Endothelial cell of umbilical vein (primary cell): Measurements from ENCODE around the gene ECI1. TPM values are rescaled to one million over a fixed set of nuclear protein-coding genes. Genes with fewer than 3 reads are reported as not detected.

Experiments
- BruUV-seq: library from RNA; stranded (reverse); fragments of 400-500 nt; replicated peaks from 2 replicates; lab custom pipeline; 2021; lab: Mats Ljungman, UMichigan
- CTCF ChIA-PET: fragments of 300-600, 350-600 bp; sonication (Branson Sonifier 250); formaldehyde crosslinking; loops from one replicate; lab custom pipeline; 2021; ENCODE audit warnings: antibody characterized with exemption, inconsistent platforms; lab: Charles Lee
- POLR2A ChIA-PET: fragments of 300-600, 350-600 bp; sonication (Branson Sonifier 250); formaldehyde crosslinking; loops from one replicate; lab custom pipeline; 2021; ENCODE audit warnings: antibody characterized with exemption, inconsistent platforms; lab: Charles Lee
- DNase-seq: peaks from one replicate; pipeline ENCODE4 v3.0.0-alpha.2; 2011; ENCODE audit warnings: low read depth, low spot score
- FAIRE-seq: peaks from 2 replicates; lab custom pipeline; 2011; peaks lifted over from hg19 to GRCh38; lab: Jason Lieb, UNC
- H2AFZ ChIP-seq: 2 replicates; pipeline ENCODE4 v1.6.0; 2012; ENCODE audit warnings: low read depth, low read length, control low read depth, inconsistent platforms
- H3K27ac ChIP-seq: 2 replicates; pipeline ENCODE4 v1.5.1; 2011; ENCODE audit warnings: low read depth, mild to moderate bottlenecking, control low read depth, low read length, moderate library complexity; ENCODE audit not compliant: insufficient read depth
- H3K27me3 ChIP-seq, 2 experiments: 2 replicates each; pipeline versions ENCODE4 v1.6.0 to v1.6.1; 2011; ENCODE audit warnings: low read length in 2 of 2, mixed read lengths in 1 of 2; ENCODE audit not compliant: control insufficient read depth in 2 of 2, insufficient read depth in 2 of 2
- H3K36me3 ChIP-seq, 2 experiments: 2 replicates in 1 of 2; 3 replicates in 1 of 2; pipeline ENCODE4 v1.5.1; 2011; ENCODE audit warnings: low read length in 2 of 2, mild to moderate bottlenecking in 1 of 2, moderate library complexity in 1 of 2; ENCODE audit not compliant: control insufficient read depth in 2 of 2, insufficient read depth in 2 of 2; ENCODE audit errors: extremely low read depth in 1 of 2
- H3K4me1 ChIP-seq: 3 replicates; pipeline ENCODE4 v1.5.1; 2011; ENCODE audit warnings: mild to moderate bottlenecking, low read length; ENCODE audit not compliant: control insufficient read depth, insufficient read depth; ENCODE audit errors: extremely low read depth
- H3K4me2 ChIP-seq: 2 replicates; pipeline ENCODE4 v1.6.1; 2011; ENCODE audit warnings: low read length, control low read depth, mixed read lengths; ENCODE audit not compliant: insufficient read depth
- H3K4me3 ChIP-seq, 3 experiments: fragments of 200-600 bp in 1 of 3; sonication (generic), shearing (Covaris generic) in 1 of 3; replicated peaks in 1 of 3; 2 replicates each; pipeline ENCODE4 v1.5.1; 2011 to 2016; ENCODE audit warnings: control low read depth in 3 of 3, low read length in 3 of 3, mild to moderate bottlenecking in 2 of 3, inconsistent platforms in 1 of 3, low read depth in 1 of 3, moderate library complexity in 1 of 3; ENCODE audit not compliant: insufficient read depth in 1 of 3
- H3K79me2 ChIP-seq: 2 replicates; pipeline ENCODE4 v1.6.0; 2012; ENCODE audit warnings: low read length, inconsistent platforms; ENCODE audit not compliant: control insufficient read depth, insufficient read depth
- H3K9ac ChIP-seq: replicated peaks from 2 replicates; pipeline ENCODE3; 2011; ENCODE audit warnings: low read length, control low read depth; ENCODE audit not compliant: insufficient read depth; ENCODE audit errors: extremely low read depth
- H3K9me1 ChIP-seq: replicated peaks from 3 replicates; pipeline ENCODE4 v1.6.0; 2011; ENCODE audit warnings: mild to moderate bottlenecking, low read length; ENCODE audit not compliant: control insufficient read depth, insufficient read depth; ENCODE audit errors: extremely low read depth
- H3K9me3 ChIP-seq: replicated peaks from 2 replicates; pipeline ENCODE4 v1.5.1; 2012; ENCODE audit warnings: low read length, inconsistent platforms; ENCODE audit not compliant: control insufficient read depth, insufficient read depth
- H4K20me1 ChIP-seq: replicated peaks from 2 replicates; pipeline ENCODE3; 2011; ENCODE audit warnings: mild to moderate bottlenecking, low read length; ENCODE audit not compliant: control insufficient read depth, insufficient read depth; ENCODE audit errors: extremely low read depth
- EZH2 ChIP-seq: IDR thresholded peaks from 2 replicates; pipeline ENCODE4 v1.6.1; 2012; ENCODE audit warnings: borderline replicate concordance, low read depth, mild to moderate bottlenecking, moderate library complexity, low read length, inconsistent platforms; ENCODE audit not compliant: severe bottlenecking
- FOS ChIP-seq: IDR thresholded peaks from 2 replicates; pipeline ENCODE4 v1.6.1; 2011; ENCODE audit warnings: mild to moderate bottlenecking, low read length, moderate library complexity, borderline replicate concordance; ENCODE audit not compliant: insufficient read depth
- GATA2 ChIP-seq: IDR thresholded peaks from 2 replicates; pipeline ENCODE4 v1.7.0; 2011; ENCODE audit warnings: low read depth, mild to moderate bottlenecking, moderate library complexity, mixed read lengths, low read length; ENCODE audit not compliant: insufficient read length, insufficient read depth
- JUN ChIP-seq: IDR thresholded peaks from 2 replicates; pipeline ENCODE4 v1.6.1; 2011; ENCODE audit warnings: borderline replicate concordance, low read depth; ENCODE audit not compliant: insufficient read length, insufficient read depth
- MYC ChIP-seq: IDR thresholded peaks from one replicate; pipeline ENCODE4 v1.6.1; 2011; ENCODE audit warnings: mild to moderate bottlenecking, low read depth, low read length
- POLR2A ChIP-seq: IDR thresholded peaks from 2 replicates; pipeline ENCODE4 v1.6.1; 2012; ENCODE audit warnings: low read depth, mild to moderate bottlenecking, control low read depth, low read length
- POLR2AphosphoS5 ChIP-seq: IDR thresholded peaks from 2 replicates; pipeline ENCODE4 v1.6.1; 2012; ENCODE audit warnings: low read depth, mild to moderate bottlenecking, control low read depth, low read length, moderate library complexity; ENCODE audit not compliant: insufficient read depth
- dilution Hi-C: fragments of 300-500 bp; cut with MboI; formaldehyde crosslinking; loops from one replicate; pipeline ENCODE4 v1.15.0; 2019; ENCODE audit warnings: low sequenced_read_pairs; ENCODE audit not compliant: extremely low pct_ligation_motif_present
- intact Hi-C: fragments of 100-400 bp; cut with micrococcal nuclease; formaldehyde crosslinking; loops from one replicate; pipeline ENCODE4 v1.10.0; 2022
- polyA plus RNA-seq, 4 experiments: library from polyadenylated mRNA; depleted of rRNA in 3 of 4; stranded (reverse) in 3 of 4; unstranded in 1 of 4; fragments of >200 nt; gene quantifications; 2 replicates each; pipeline versions ENCODE4 v1.2.1 to v1.2.3, GENCODE V29; 2011 to 2012; ENCODE audit warnings: missing spikeins in 1 of 4
- total RNA-seq: library from RNA; stranded (reverse); gene quantifications from 2 replicates; pipeline ENCODE4 v1.2.3, GENCODE V29; 2021
- TF ChIP-seq, protein P1 (sequence below): IDR thresholded peaks from 2 replicates; pipeline ENCODE4 v1.6.1; 2011; ENCODE audit not compliant: insufficient read depth, insufficient read length
- TF ChIP-seq, protein P2 (sequence below), 2 donors: IDR thresholded peaks; 1 replicate in 1 of 2; 2 replicates in 1 of 2; pipeline ENCODE4 v1.5.1; 2011; ENCODE audit warnings: low read length in 2 of 2, mild to moderate bottlenecking in 2 of 2, moderate library complexity in 2 of 2, control low read depth in 1 of 2, inconsistent platforms in 1 of 2, low read depth in 1 of 2; ENCODE audit not compliant: insufficient read depth in 1 of 2; ENCODE audit errors: extremely low read depth in 1 of 2

The ECI1 gene
- total and polyA plus RNA-seq, 2 donors (not counting 3 experiments of a cell fraction or from before 2014, with no cell fraction given): 43.6 to 48.3 TPM

DNA sequence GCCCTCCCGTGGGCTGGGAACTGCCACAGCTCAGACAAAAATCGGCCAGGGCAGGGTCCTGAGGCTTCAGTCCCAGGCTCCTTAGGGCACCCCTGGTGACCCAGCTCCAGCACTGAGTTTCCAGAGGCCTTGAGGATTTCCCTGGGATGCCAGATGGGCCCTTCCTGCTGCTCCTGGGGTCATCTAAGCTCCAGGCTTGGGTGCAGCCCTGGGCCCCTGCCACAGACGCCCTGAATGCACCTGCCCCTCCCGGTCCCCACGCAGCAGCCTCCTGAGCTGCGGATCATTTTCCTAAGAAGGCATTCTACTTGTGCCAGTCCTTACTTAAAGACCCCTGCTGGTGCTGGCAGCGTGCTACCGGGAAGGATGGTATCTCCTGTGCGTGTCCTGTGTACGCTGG is 22.5 kb upstream of the ECI1 start:
- intact Hi-C loops (no loop called here), dilution Hi-C loops (no loop called here)
- Histone ChIP-seq H3K9me3 (no peaks in the 10 kb centered on the region), H3K36me3 (peaks cover 0 to 2% of the 10 kb centered on the region in 2 experiments), H3K4me3 (no peak overlapping the region), H2AFZ (no peak overlapping the region), H3K4me2 (no peak overlapping the region), H4K20me1 (no peaks in the 10 kb centered on the region), H3K79me2 (no peaks in the 10 kb centered on the region), H3K9me1 (no peaks in the 10 kb centered on the region), H3K27me3 (no peaks in the 10 kb centered on the region), H3K4me1 (no peaks in the 10 kb centered on the region), H3K27ac (no peak overlapping the region), H3K9ac (no peak overlapping the region)
- BruUV-seq: no TSS peak
- ChIA-PET CTCF (interaction anchor here (0.9 kb wide), 1 partner anchor 29 kb away, joined by 4 read pairs; no protein-coding TSS in a partner anchor), POLR2A (no interaction called here)
- TF ChIP-seq FOS (no peak), JUN (no peak), GATA2 (no peak), MYC (no peak), EZH2 (no peak), POLR2A (no peak), POLR2AphosphoS5 (no peak)
- TF ChIP-seq, protein P1, sequence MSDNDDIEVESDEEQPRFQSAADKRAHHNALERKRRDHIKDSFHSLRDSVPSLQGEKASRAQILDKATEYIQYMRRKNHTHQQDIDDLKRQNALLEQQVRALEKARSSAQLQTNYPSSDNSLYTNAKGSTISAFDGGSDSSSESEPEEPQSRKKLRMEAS: no peak
- TF ChIP-seq, protein P2, sequence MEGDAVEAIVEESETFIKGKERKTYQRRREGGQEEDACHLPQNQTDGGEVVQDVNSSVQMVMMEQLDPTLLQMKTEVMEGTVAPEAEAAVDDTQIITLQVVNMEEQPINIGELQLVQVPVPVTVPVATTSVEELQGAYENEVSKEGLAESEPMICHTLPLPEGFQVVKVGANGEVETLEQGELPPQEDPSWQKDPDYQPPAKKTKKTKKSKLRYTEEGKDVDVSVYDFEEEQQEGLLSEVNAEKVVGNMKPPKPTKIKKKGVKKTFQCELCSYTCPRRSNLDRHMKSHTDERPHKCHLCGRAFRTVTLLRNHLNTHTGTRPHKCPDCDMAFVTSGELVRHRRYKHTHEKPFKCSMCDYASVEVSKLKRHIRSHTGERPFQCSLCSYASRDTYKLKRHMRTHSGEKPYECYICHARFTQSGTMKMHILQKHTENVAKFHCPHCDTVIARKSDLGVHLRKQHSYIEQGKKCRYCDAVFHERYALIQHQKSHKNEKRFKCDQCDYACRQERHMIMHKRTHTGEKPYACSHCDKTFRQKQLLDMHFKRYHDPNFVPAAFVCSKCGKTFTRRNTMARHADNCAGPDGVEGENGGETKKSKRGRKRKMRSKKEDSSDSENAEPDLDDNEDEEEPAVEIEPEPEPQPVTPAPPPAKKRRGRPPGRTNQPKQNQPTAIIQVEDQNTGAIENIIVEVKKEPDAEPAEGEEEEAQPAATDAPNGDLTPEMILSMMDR (IDR thresholded peaks at IDR 0.05; ENCODE audit: extremely low read depth in 1 of 2, insufficient read depth in 1 of 2, low read depth in 1 of 2, low read length in 2 of 2): no peak
- no peak for DNase-seq
- no peak for FAIRE-seq
